IPS-20b (cell line): ENCODE measurements around the gene ACTG2.
"Not testable (repeated sequence)": the region's sequence is repeated elsewhere in the genome, so short reads cannot be mapped to it uniquely, and the experiment has no call there.

ENCODE experiments used
- H3K27ac ChIP-seq: one replicate; pipeline ENCODE4 v1.5.1; 2013; ENCODE audit warnings: low read length
- H3K27me3 ChIP-seq: 2 replicates; pipeline ENCODE4 v1.6.1; 2013; ENCODE audit warnings: mild to moderate bottlenecking, low read length, inconsistent platforms; ENCODE audit not compliant: insufficient read depth
- H3K36me3 ChIP-seq: 2 replicates; pipeline ENCODE4 v1.6.1; 2013; ENCODE audit warnings: low read depth, mild to moderate bottlenecking, inconsistent platforms, low read length, moderate library complexity; ENCODE audit not compliant: insufficient read depth
- H3K4me1 ChIP-seq: 2 replicates; pipeline ENCODE4 v1.6.1; 2013; ENCODE audit warnings: mild to moderate bottlenecking, control low read depth, inconsistent platforms, low read length, moderate library complexity; ENCODE audit not compliant: insufficient read depth
- H3K4me3 ChIP-seq: 2 replicates; pipeline ENCODE4 v1.5.1; 2013; ENCODE audit warnings: mild to moderate bottlenecking, low read length, inconsistent platforms
- H3K9ac ChIP-seq: 2 replicates; pipeline ENCODE4 v1.6.1; 2013; ENCODE audit warnings: low read depth, mild to moderate bottlenecking, inconsistent platforms, low read length, moderate library complexity
- H3K9me3 ChIP-seq: 2 replicates; pipeline ENCODE4 v1.6.1; 2013; ENCODE audit warnings: mild to moderate bottlenecking, low read depth, low read length, inconsistent platforms; ENCODE audit not compliant: insufficient read depth

ACTG2 gene

GRCh38 chr2:73928963-73929347 is 36.1 kb downstream of the ACTG2 start:
- H3K27ac ChIP-seq, result no peak overlapping the region
- H3K4me1 ChIP-seq, result peaks cover 2% of the 10 kb centered on the region; the same call in 1 of the 2 replicates
- H3K9me3 ChIP-seq, result no peaks in the 10 kb centered on the region
- H3K36me3 ChIP-seq, result peaks cover 21% of the 10 kb centered on the region
- H3K27me3 ChIP-seq, result no peaks in the 10 kb centered on the region
- H3K4me3 ChIP-seq, result no peak overlapping the region; the same call in 1 of the 2 replicates
- no peak overlapping the region for H3K9ac ChIP-seq

- H3K36me3 ChIP-seq, result peaks cover 25% of the 10 kb centered on the region
- H3K9ac ChIP-seq, result no peak overlapping the region
- peaks cover 2% of the 10 kb centered on the region; the same call in 1 of the 2 replicates for H3K4me1 ChIP-seq
- no peaks in the 10 kb centered on the region for H3K27me3 ChIP-seq
- H3K9me3 ChIP-seq, result no peaks in the 10 kb centered on the region
- H3K4me3 ChIP-seq, result no peak overlapping the region
- no peak overlapping the region for H3K27ac ChIP-seq
These were observed 37.6 kb downstream of the ACTG2 start for GRCh38 chr2:73930386-73930785.

GRCh38 chr2:73931531-73932500 is 39.0 kb downstream of the ACTG2 start:
- Histone ChIP-seq H3K9ac (no peak overlapping the region), H3K36me3 (peaks cover 33% of the 10 kb centered on the region), H3K4me3 (no peak overlapping the region), H3K27ac (no peak overlapping the region), H3K27me3 (no peaks in the 10 kb centered on the region), H3K4me1 (peaks cover 2% of the 10 kb centered on the region; the same call in 1 of the 2 replicates), H3K9me3 (no peaks in the 10 kb centered on the region)

GRCh38 chr2:73933194-73933593 is 40.4 kb downstream of the ACTG2 start:
- Histone ChIP-seq H3K9me3 (no peaks in the 10 kb centered on the region), H3K27me3 (no peaks in the 10 kb centered on the region), H3K27ac (no peak overlapping the region), H3K4me3 (no peak overlapping the region), H3K36me3 (peaks cover 47% of the 10 kb centered on the region), H3K9ac (no peak overlapping the region), H3K4me1 (no peaks in the 10 kb centered on the region)

- H3K4me3 ChIP-seq, result no peak overlapping the region
- no peaks in the 10 kb centered on the region for H3K9me3 ChIP-seq
- H3K27ac ChIP-seq, result no peak overlapping the region
- H3K36me3 ChIP-seq, result peaks cover 62% of the 10 kb centered on the region
- no peaks in the 10 kb centered on the region for H3K4me1 ChIP-seq
- H3K9ac ChIP-seq, result no peak overlapping the region
- H3K27me3 ChIP-seq, result no peaks in the 10 kb centered on the region
These were observed 42.8 kb downstream of the ACTG2 start for GRCh38 chr2:73935641-73936040.

- Histone ChIP-seq H3K36me3 (peaks cover 70% of the 10 kb centered on the region), H3K4me3 (no peak overlapping the region), H3K27ac (no peak overlapping the region), H3K4me1 (no peaks in the 10 kb centered on the region), H3K9me3 (no peaks in the 10 kb centered on the region), H3K9ac (no peak overlapping the region), H3K27me3 (no peaks in the 10 kb centered on the region)
These were observed 44.5 kb downstream of the ACTG2 start for GRCh38 chr2:73937103-73937885.

GRCh38 chr2:73937899-73938298 is 45.1 kb downstream of the ACTG2 start:
- no peak overlapping the region for H3K9ac ChIP-seq
- no peaks in the 10 kb centered on the region for H3K4me1 ChIP-seq
- no peak overlapping the region for H3K27ac ChIP-seq
- H3K36me3 ChIP-seq, result peaks cover 64% of the 10 kb centered on the region; the same call in 1 of the 2 replicates
- H3K4me3 ChIP-seq, result no peak overlapping the region
- no peaks in the 10 kb centered on the region for H3K9me3 ChIP-seq
- H3K27me3 ChIP-seq, result no peaks in the 10 kb centered on the region

GRCh38 chr2:73938718-73939352 is 46.0 kb downstream of the ACTG2 start:
- Histone ChIP-seq H3K27me3 (no peaks in the 10 kb centered on the region), H3K27ac (no peak overlapping the region), H3K4me1 (no peaks in the 10 kb centered on the region), H3K36me3 (peaks cover 59% of the 10 kb centered on the region), H3K4me3 (no peak overlapping the region), H3K9me3 (no peaks in the 10 kb centered on the region), H3K9ac (no peak overlapping the region)

- H3K9me3 ChIP-seq, result no peaks in the 10 kb centered on the region
- no peak overlapping the region for H3K9ac ChIP-seq
- H3K27me3 ChIP-seq, result no peaks in the 10 kb centered on the region
- H3K36me3 ChIP-seq, result peaks cover 60% of the 10 kb centered on the region
- H3K4me3 ChIP-seq, result no peak overlapping the region
- no peaks in the 10 kb centered on the region for H3K4me1 ChIP-seq
- H3K27ac ChIP-seq, result no peak overlapping the region
These were observed 46.6 kb downstream of the ACTG2 start for GRCh38 chr2:73939419-73939818.

- H3K9ac ChIP-seq, H3K9me3 ChIP-seq, H3K27ac ChIP-seq, H3K4me1 ChIP-seq, H3K27me3 ChIP-seq, H3K4me3 ChIP-seq: not testable (repeated sequence)
- H3K36me3 ChIP-seq, result peaks cover 66% of the 10 kb centered on the region
These were observed 47.3 kb downstream of the ACTG2 start for GRCh38 chr2:73940066-73940465.

GRCh38 chr2:73942664-73943063 is 49.9 kb downstream of the ACTG2 start:
- Histone ChIP-seq H3K9me3 (no peaks in the 10 kb centered on the region), H3K27me3 (no peaks in the 10 kb centered on the region), H3K4me3 (no peak overlapping the region), H3K9ac (no peak overlapping the region), H3K36me3 (peaks cover 72% of the 10 kb centered on the region), H3K4me1 (no peaks in the 10 kb centered on the region), H3K27ac (no peak overlapping the region)
